GM12878 (cell line): ENCODE measurements around the gene TNFRSF1B. TPM values are rescaled to one million over a fixed set of nuclear protein-coding genes. Genes with fewer than 3 reads are reported as not detected.

Source experiments
- ATF7 ChIP-seq: fragments of 450-650 bp; IDR thresholded peaks from 2 replicates; pipeline ENCODE4 v1.6.1; 2016; ENCODE audit warnings: low read depth, mild to moderate bottlenecking
- BACH1 ChIP-seq: fragments of 450-650 bp; IDR thresholded peaks from 2 replicates; pipeline ENCODE4 v1.6.1; 2017; ENCODE audit warnings: mild to moderate bottlenecking, borderline replicate concordance
- CBX3 ChIP-seq: fragments of 200-600 bp; sonication (generic); IDR thresholded peaks from 2 replicates; pipeline ENCODE4 v1.6.1; 2016; ENCODE audit warnings: low read depth, borderline replicate concordance
- CTCF ChIP-seq, 3 experiments: IDR thresholded peaks in 2 of 3; conservative IDR thresholded peaks in 1 of 3; 2 replicates each; pipeline ENCODE4 v1.5.1; 2011; ENCODE audit warnings: low read depth in 3 of 3, low read length in 3 of 3, mild to moderate bottlenecking in 3 of 3, control low read depth in 2 of 3, moderate library complexity in 2 of 3, inconsistent platforms in 1 of 3, mixed read lengths in 1 of 3; ENCODE audit not compliant: control insufficient read depth in 2 of 3, insufficient read depth in 1 of 3; ENCODE audit errors: extremely low read depth in 1 of 3
- EP300 ChIP-seq, 2 experiments: fragments of 150-350 bp in 1 of 2; IDR thresholded peaks; 2 replicates each; pipeline ENCODE4 v1.6.1; 2011 to 2012; ENCODE audit warnings: low read depth in 2 of 2, low read length in 2 of 2, borderline replicate concordance in 1 of 2, improper control_type of control experiment in 1 of 2, inconsistent platforms in 1 of 2; ENCODE audit not compliant: control insufficient read depth in 1 of 2
- FOS ChIP-seq: IDR thresholded peaks from 3 replicates; pipeline ENCODE4 v1.6.1; 2011; ENCODE audit warnings: borderline replicate concordance; ENCODE audit not compliant: insufficient read length; ENCODE audit errors: extremely low read depth
- HDGF ChIP-seq: fragments of 450-650 bp; IDR thresholded peaks from 2 replicates; pipeline ENCODE4 v1.6.1; 2016; ENCODE audit warnings: antibody characterized with exemption
- NKRF ChIP-seq: fragments of 450-650 bp; conservative IDR thresholded peaks from 2 replicates; pipeline ENCODE4 v1.6.1; 2017; ENCODE audit warnings: mild to moderate bottlenecking, moderate library complexity
- RAD21 ChIP-seq: IDR thresholded peaks from 2 replicates; pipeline ENCODE4 v1.6.1; 2011; ENCODE audit warnings: mild to moderate bottlenecking, low read depth, low read length, moderate library complexity; ENCODE audit not compliant: insufficient read depth
- SMAD1 ChIP-seq: fragments of 450-650 bp; IDR thresholded peaks from 2 replicates; pipeline ENCODE4 v1.6.1; 2018; ENCODE audit warnings: mild to moderate bottlenecking, low read depth; ENCODE audit not compliant: partially characterized antibody
- SMAD5 ChIP-seq: IDR thresholded peaks from 2 replicates; pipeline ENCODE4 v1.6.1; 2016; ENCODE audit warnings: antibody characterized with exemption, low read depth
- SPI1 ChIP-seq: IDR thresholded peaks from 2 replicates; pipeline ENCODE4 v1.6.1; 2011; ENCODE audit warnings: low read depth, mild to moderate bottlenecking, low read length, moderate library complexity, borderline replicate concordance; ENCODE audit not compliant: insufficient read depth
- STAT1 ChIP-seq: fragments of 450-650 bp; conservative IDR thresholded peaks from 2 replicates; pipeline ENCODE4 v1.6.1; 2014; ENCODE audit warnings: antibody characterized with exemption, mild to moderate bottlenecking
- ZBTB4 ChIP-seq: fragments of 450-650 bp; formaldehyde crosslinking; IDR thresholded peaks from 2 replicates; pipeline ENCODE4 v1.4.0; 2022; ENCODE audit warnings: mild to moderate bottlenecking, moderate library complexity
- ZBTB40 ChIP-seq: fragments of 450-650 bp; IDR thresholded peaks from 2 replicates; pipeline ENCODE4 v1.6.1; 2016; ENCODE audit warnings: mild to moderate bottlenecking, moderate library complexity, borderline replicate concordance
- polyA plus RNA-seq, 11 experiments: library from polyadenylated mRNA; depleted of rRNA in 4 of 11; unstranded in 6 of 11; stranded (reverse) in 5 of 11; fragments of >200 nt; fragmentation: Nextera tagmentation in 4 of 11; fragmentation: Illumina TruSeq in 1 of 11; extraction: Ambion mirVana in 4 of 11; extraction: Trizol in 1 of 11; gene quantifications; 1 replicate in 1 of 11; 2 replicates in 10 of 11; pipeline versions ENCODE4 v1.2.1 to v1.2.3, GENCODE V29; 2011 to 2016; ENCODE audit warnings: inconsistent platforms in 2 of 11, missing spikeins in 2 of 11, low read depth in 1 of 11
- total RNA-seq, 4 experiments: library from RNA; depleted of rRNA in 3 of 4; stranded (reverse); fragments of >200 nt in 3 of 4; fragmentation: Illumina TruSeq in 1 of 4; extraction: Trizol in 1 of 4; gene quantifications; 2 replicates each; pipeline versions ENCODE4 v1.2.1 to v1.2.3, GENCODE V29; 2013 to 2021

The TNFRSF1B gene
- total and polyA plus RNA-seq, 10 of the 15 experiments (the other 5 are each of a cell fraction or from before 2014, with no cell fraction given) = 10.1 to 87.2 (median 37.3) TPM

- TF ChIP-seq ZBTB40 (no peak), STAT1 (no peak), EP300 (IDR thresholded peaks at IDR 0.05; ENCODE audit: borderline replicate concordance in 1 of 2, control insufficient read depth in 1 of 2, low read depth in 2 of 2, low read length in 2 of 2) (no peak), HDGF (no peak), CTCF (IDR thresholded peaks at IDR 0.05 in 2 of 3, conservative IDR thresholded peaks at IDR 0.05 in 1 of 3; ENCODE audit: control insufficient read depth in 2 of 3, extremely low read depth in 1 of 3, insufficient read depth in 1 of 3, low read depth in 3 of 3, low read length in 3 of 3) (no peak), NKRF (no peak), SMAD5 (no peak), RAD21 (no peak), ATF7 (no peak; the same call in 1 of the 2 replicates), BACH1 (no peak), CBX3 (no peak), SMAD1 (no peak), SPI1 (no peak), FOS (no peak), ZBTB4 (CRISPR knock-in tag) (no peak)
Measured at GRCh38 chr1:12146343-12147112, 20.3 kb upstream of the TNFRSF1B start (continued).
